ENCODE results near the gene HOXC9. TPM values are rescaled to one million over a fixed set of nuclear protein-coding genes. Genes with fewer than 3 reads are reported as not detected.
A peak's percentile ranks its signal among the peaks of the same experiment; 100 is the strongest.

HOXC9 gene
- total and polyA plus RNA-seq, 7 donors = 6.4 to 31.1 (median 11.3) TPM

- no peak for TF ChIP-seq CTCF (IDR thresholded peaks at IDR 0.05)
- Histone ChIP-seq H3K36me3 (ENCODE audit: insufficient read depth in 1 of 2, low read depth in 1 of 2) (no peaks in the 10 kb centered on the region), H3K27ac (peak overlapping the region; percentile 95), H3K4me3 (peak overlapping the region; percentile 78), H3K4me1 (peaks cover 24% of the 10 kb centered on the region), H3K27me3 (ENCODE audit: insufficient read depth in 3 of 3, low read length in 2 of 3) (no peaks in the 10 kb centered on the region), H3K9me3 (no peaks in the 10 kb centered on the region)
- WGBS, 3 donors = 15 to 42% (median 23%) methylated on average over 22 of the region's 22 CpGs
- intact Hi-C loops (cut with DNase I) = loop anchor here (1.0 to 5.0 kb wide), 4 partner anchors 14 to 194 kb away; no protein-coding TSS in a partner anchor
- DNase-seq = peak in 1 of 2 donors; percentile 60
- peak in 3 of 4 donors; percentile 12 to 38 (median 30) for ATAC-seq
Measured at GRCh38 chr12:54006559-54007220, 6.7 kb downstream of the HOXC9 start.

GRCh38 chr12:54007538-54008259 is 7.7 kb downstream of the HOXC9 start:
- intact Hi-C loops (cut with DNase I) = loop anchor here (2.0 to 5.0 kb wide), 3 partner anchors 13 to 193 kb away; no protein-coding TSS in a partner anchor
- H3K4me1 ChIP-seq = peaks cover 21% of the 10 kb centered on the region
- ATAC-seq (no peak), DNase-seq (peak in 1 of 2 donors; percentile 39)
- no peak for TF ChIP-seq CTCF (IDR thresholded peaks at IDR 0.05)
- no peak overlapping the region for H3K4me3 ChIP-seq
- no peaks in the 10 kb centered on the region for H3K9me3 ChIP-seq
- H3K36me3 ChIP-seq (ENCODE audit: insufficient read depth in 1 of 2, low read depth in 1 of 2) = no peaks in the 10 kb centered on the region
- H3K27ac ChIP-seq = peak overlapping the region; percentile 95
- H3K27me3 ChIP-seq (ENCODE audit: insufficient read depth in 3 of 3, low read length in 2 of 3) = no peaks in the 10 kb centered on the region
- 43 to 71% (median 53%) methylated on average over 2 of the region's 2 CpGs for WGBS, 3 donors

- TF ChIP-seq CTCF (IDR thresholded peaks at IDR 0.05) = no peak
- peak overlapping the region; percentile 95 for H3K27ac ChIP-seq
- peaks cover 17% of the 10 kb centered on the region for H3K4me1 ChIP-seq
- ATAC-seq = no peak
- peak overlapping the region; percentile 74 for H3K4me3 ChIP-seq
- H3K36me3 ChIP-seq (ENCODE audit: insufficient read depth in 1 of 2, low read depth in 1 of 2) = no peaks in the 10 kb centered on the region
- intact Hi-C loops (cut with DNase I) = loop anchor here in 1 of 2 donors (5.0 kb wide), 1 partner anchor 189 kb away; no protein-coding TSS in a partner anchor
- H3K27me3 ChIP-seq (ENCODE audit: insufficient read depth in 3 of 3, low read length in 2 of 3) = no peaks in the 10 kb centered on the region
- peak in 1 of 2 donors; percentile 12 for DNase-seq
- no peaks in the 10 kb centered on the region for H3K9me3 ChIP-seq
- 58 to 71% (median 64%) methylated on average over 2 of the region's 2 CpGs for WGBS, 3 donors
Measured at GRCh38 chr12:54008260-54008552, 8.2 kb downstream of the HOXC9 start.

GRCh38 chr12:54009171-54010052 is 9.5 kb downstream of the HOXC9 start:
- Histone ChIP-seq H3K9me3 (no peaks in the 10 kb centered on the region), H3K4me3 (peak overlapping the region; percentile 74), H3K27ac (peak overlapping the region; percentile 99), H3K36me3 (ENCODE audit: insufficient read depth in 1 of 2, low read depth in 1 of 2) (no peaks in the 10 kb centered on the region), H3K4me1 (peaks cover 15% of the 10 kb centered on the region), H3K27me3 (ENCODE audit: insufficient read depth in 3 of 3, low read length in 2 of 3) (no peaks in the 10 kb centered on the region)
- peak in 1 of 2 donors; percentile 62 for DNase-seq
- ATAC-seq = peak; percentile 22 to 43 (median 33)
- TF ChIP-seq CTCF (IDR thresholded peaks at IDR 0.05) = no peak
- WGBS, 3 donors = 19 to 25% (median 19%) methylated on average over 48 to 51 of the region's 51 CpGs
- intact Hi-C loops (cut with DNase I) = loop anchor here in 1 of 2 donors (5.0 kb wide), 1 partner anchor 188 kb away; no protein-coding TSS in a partner anchor

Measured in psoas muscle (tissue), 8 donors.